ENCODE data around the gene CDC7.
A peak's percentile ranks its signal among the peaks of the same experiment; 100 is the strongest.
"Not testable (repeated sequence)": the region's sequence is repeated elsewhere in the genome, so short reads cannot be mapped to it uniquely, and the experiment has no call there.

CDC7 gene

GRCh38 chr1:91500756-91501522, at the start of gene CDC7:
TSS of gene CDC7 (plus strand) at chr1:91500851. CDS start at chr1:91501717, 866 bp downstream.
- DNase-seq = peak; percentile 82

- no peak for DNase-seq
Measured at GRCh38 chr1:91454136-91454535, 46.5 kb upstream of the CDC7 start.

DNA sequence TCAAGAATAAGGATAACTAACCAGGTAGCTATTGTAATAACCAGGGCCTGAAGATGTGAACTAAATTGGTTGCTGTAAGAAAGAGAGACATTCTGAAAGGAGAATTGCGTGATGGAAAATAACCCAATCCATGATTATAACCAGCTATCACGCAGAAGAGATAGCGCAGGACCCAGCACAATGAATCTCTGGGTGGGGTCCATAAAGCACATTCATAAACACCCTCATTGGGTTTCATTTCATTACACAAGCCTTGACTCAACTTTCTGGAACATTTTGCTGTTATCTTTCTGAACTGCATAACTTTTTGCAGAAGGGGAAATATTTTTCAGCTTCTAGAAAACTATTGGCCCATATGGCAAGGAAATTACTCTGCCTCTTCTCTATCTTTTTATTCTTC, 45.3 kb upstream of the CDC7 start:
- DNase-seq = no peak

- DNase-seq = no peak
Measured at GRCh38 chr1:91455896-91456295, 44.8 kb upstream of the CDC7 start.

- not testable (repeated sequence) for DNase-seq
Measured at GRCh38 chr1:91465350-91465749, 35.3 kb upstream of the CDC7 start.

DNA sequence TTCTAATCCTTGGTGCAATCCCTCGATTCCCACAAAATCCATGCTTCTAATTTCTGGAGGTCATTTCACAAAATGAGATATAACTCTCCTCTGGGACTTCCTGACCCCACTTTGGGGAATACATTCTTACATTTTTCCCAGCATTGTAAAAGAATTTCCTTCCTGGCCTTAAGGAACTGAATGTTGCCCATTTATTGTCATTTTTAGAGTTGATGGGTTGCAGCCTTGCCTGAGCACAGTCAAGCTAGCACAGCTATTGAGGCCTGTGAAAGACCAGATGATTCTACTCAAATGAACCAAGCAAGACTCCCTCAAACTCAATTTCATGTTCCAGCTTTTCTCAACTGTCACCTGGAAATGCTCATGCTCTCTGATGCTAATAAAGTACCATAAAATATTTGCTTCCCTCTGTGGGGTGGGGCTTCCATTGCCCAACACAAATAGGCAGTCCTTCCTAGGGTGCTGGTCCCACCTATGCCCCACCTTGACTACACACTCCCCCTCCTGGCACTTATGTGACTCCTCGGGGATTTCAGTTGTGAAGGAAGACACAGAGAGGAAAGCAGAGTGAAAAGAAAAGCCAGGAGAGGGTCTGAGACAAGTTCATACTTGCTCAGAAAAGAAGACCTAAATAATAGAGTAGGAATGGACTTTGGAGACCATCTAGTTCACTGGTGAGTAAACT, 24.0 kb upstream of the CDC7 start:
- no peak for DNase-seq

- DNase-seq = no peak
Measured at GRCh38 chr1:91487469-91487868, 13.2 kb upstream of the CDC7 start.

GRCh38 chr1:91490501-91490900, 10.2 kb upstream of the CDC7 start:
- DNase-seq = no peak

- no peak for DNase-seq
Measured at GRCh38 chr1:91498035-91498434, 2.6 kb upstream of the CDC7 start.

- no peak for DNase-seq
Measured at GRCh38 chr1:91498498-91499245, 2.0 kb upstream of the CDC7 start.

DNA sequence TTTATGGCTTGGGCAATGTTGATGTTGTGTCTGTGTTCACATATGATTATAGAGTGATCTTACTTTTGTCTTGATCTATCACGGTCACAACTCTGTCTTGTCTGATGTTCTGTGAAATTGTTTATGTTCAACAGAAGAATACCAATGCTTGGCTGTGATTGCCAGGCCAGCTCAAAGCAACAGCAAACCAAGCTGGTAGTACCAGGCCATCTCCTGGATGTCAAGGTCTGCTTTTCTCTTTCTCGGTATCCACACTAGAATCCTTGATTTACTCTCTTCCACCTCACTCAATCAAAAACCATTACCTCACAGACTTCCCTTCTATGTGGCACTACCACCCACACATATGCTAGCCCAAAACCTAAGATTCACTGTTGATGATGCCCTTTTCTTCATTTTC, 1.3 kb upstream of the CDC7 start:
- DNase-seq = no peak

DNA sequence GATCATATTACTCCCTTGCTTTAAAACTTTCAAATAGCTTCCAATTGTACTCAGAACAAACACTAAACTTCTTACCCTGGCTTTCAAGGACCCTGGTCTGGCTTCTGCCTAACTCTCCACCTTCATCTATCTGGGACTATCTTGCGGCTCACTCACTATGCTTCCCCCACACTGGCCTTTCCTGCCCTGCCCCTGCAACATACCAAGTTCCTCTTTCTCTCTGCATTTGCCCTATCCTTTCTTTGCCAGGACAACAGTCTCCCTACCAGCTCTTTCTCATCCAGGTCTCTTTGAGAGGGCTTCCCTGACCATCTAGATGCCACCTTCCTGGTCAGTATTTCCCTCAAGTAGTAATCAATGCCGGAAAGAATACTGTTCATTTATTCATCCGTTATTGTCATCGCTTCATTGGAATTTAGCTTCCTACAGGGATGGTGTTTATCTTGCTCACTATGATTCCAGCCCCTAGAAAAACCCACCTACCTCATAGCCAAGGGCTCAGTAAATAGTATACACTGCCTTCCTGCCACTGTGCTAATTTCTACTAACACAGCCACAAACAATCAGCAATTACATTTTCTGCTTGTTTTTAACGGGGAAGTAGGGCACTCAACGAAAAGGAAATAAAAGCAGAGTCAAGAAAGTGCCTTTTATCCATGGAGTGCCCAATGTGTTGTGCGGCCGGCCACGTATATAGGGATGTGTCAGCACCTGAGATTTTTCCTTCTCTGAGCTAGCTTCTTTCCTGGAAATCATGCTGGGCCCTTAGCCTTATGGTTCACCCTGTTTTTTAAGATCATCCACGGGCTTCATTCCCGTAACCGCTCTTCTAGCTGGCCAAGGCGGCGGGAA, 521 bp upstream of the CDC7 start:
- no peak for DNase-seq

- no peak for DNase-seq
Measured at GRCh38 chr1:91501523-91501851, 836 bp downstream of the CDC7 start.

GRCh38 chr1:91501971-91502671, 1.5 kb downstream of the CDC7 start:
- DNase-seq = no peak

DNA sequence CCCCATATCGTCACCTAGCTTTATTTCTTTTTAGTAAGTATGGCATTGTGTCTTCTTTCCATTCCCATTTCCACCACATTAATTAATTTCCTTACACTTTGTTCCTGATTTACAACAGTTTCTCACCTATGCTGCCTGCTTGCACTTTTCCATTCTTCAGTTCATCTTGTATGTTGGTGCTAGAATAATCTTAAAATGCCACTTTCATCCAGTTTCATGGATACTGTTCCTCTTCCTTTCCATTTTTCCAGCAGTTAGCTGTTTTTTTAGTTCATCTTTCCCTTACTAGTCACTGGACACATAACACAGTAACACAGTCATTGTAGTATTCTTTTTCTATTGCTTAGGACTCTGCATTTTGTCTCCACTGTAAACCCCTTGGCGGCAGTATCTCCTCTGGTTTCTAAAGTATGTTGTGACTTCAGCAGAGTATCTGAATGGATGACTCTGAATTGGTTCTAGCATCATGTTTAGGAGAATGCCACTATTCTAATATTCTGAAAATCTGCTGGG, 2.1 kb downstream of the CDC7 start:
- no peak for DNase-seq

GRCh38 chr1:91503332-91503900, 2.8 kb downstream of the CDC7 start:
- no peak for DNase-seq

- DNase-seq = no peak
Measured at GRCh38 chr1:91503975-91504530, 3.4 kb downstream of the CDC7 start.

GRCh38 chr1:91505086-91505485, 4.4 kb downstream of the CDC7 start:
- DNase-seq = no peak

DNA sequence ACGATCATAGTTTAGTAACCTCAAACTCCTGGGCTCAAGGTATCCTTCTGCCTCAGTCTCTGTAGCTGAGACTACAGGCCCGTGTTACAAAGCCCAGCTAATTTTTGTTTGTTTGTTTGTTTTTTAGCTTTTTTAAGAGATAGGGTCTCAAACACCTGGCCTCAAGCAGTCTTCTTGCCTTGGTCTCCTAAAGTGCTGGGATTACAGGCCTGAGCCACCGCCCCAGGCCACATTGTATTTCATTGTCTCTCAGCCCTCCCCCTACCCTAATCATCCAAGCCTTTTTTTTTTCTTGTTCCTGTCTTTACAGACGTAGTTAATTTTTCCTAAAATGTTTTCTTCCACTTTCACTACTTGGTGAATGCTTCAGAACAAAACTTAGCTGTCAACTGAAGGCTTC, 5.4 kb downstream of the CDC7 start:
- no peak for DNase-seq

GRCh38 chr1:91507328-91507727, 6.7 kb downstream of the CDC7 start:
- no peak for DNase-seq

DNA sequence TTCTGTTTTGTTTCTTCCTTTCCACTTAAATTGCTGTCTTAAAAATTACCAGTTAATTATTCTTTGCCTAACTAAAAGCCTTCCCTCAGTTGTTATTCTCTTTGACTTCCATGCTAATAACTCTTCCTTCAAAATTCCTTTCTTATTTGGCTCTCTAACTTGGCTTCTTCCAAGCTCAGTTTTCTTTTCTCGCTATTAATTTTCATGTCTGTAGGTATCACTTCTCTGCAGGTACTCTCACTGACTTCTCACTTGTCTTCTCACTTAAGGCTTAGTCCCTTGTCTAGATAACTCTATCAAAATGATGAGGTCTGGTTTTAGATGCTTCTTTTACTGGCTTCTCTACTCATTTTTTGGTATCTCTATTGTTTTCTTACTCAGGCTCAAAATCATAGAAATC, 10.1 kb downstream of the CDC7 start:
- no peak for DNase-seq

Data from activated CD4-positive, CD25-positive, alpha-beta regulatory T cell treated with anti-CD3 and anti-CD28 coated beads, Interleukin-2, amount 50 U/mL, for 72 hours (primary cell).